K562 (cell line): ENCODE results near the gene TMEM179. TPM values are rescaled to one million over a fixed set of nuclear protein-coding genes. Genes with fewer than 3 reads are reported as not detected.

Source experiments
- ATAC-seq: fragments of 200-7000 bp; cut with Tn5 transposase; 3 replicates; pipeline ENCODE4 v1.9.1; 2020; ENCODE audit warnings: moderate library complexity
- BruUV-seq: library from RNA; stranded (reverse); fragments of 400-500 nt; replicated peaks from 2 replicates; lab custom pipeline; 2021; lab: Mats Ljungman, UMichigan
- CTCF ChIA-PET: fragments of 300-600 bp; formaldehyde crosslinking; extraction: SDS; loops from one replicate; lab custom pipeline; 2021; ENCODE audit warnings: low intra/inter-chr PET ratio; lab: Yijun Ruan, JAX
- POLR2A ChIA-PET: fragments of 300-600, 350-650 bp; sonication (Branson Sonifier 250); formaldehyde crosslinking; extraction: SDS; loops from one replicate; lab custom pipeline; 2021; ENCODE audit warnings: antibody characterized with exemption, inconsistent platforms; lab: Yijun Ruan, JAX
- DNase-seq, 4 experiments: peaks; one replicate each; pipeline versions ENCODE4 v3.0.0 to v3.0.0-alpha.2; 2011 to 2018; ENCODE audit warnings: low spot score in 3 of 4, mixed read lengths in 3 of 4; ENCODE audit errors: extremely low read depth in 1 of 4
- FAIRE-seq: peaks from 2 replicates; lab custom pipeline; 2011; peaks lifted over from hg19 to GRCh38; lab: Jason Lieb, UNC
- H2AFZ ChIP-seq: 2 replicates; pipeline ENCODE4 v1.6.0; 2011; ENCODE audit warnings: low read depth, low read length, control low read depth, inconsistent platforms
- H3K27ac ChIP-seq: fragments of 200-600 bp; 3 replicates; pipeline ENCODE4 v1.8.0; 2011; ENCODE audit warnings: low read depth, mild to moderate bottlenecking, control low read depth, inconsistent platforms, low read length, moderate library complexity, mixed read lengths; ENCODE audit errors: extremely low read depth
- H3K27me3 ChIP-seq, 2 experiments: fragments of 300-600 bp in 1 of 2; 2 replicates in 1 of 2; 3 replicates in 1 of 2; pipeline versions ENCODE4 v1.6.0 to v1.8.0; 2011; ENCODE audit warnings: inconsistent platforms in 2 of 2, low read length in 2 of 2, mild to moderate bottlenecking in 1 of 2, mixed read lengths in 1 of 2, moderate library complexity in 1 of 2; ENCODE audit not compliant: control insufficient read depth in 2 of 2, insufficient read depth in 2 of 2
- H3K36me3 ChIP-seq: fragments of 300-600 bp; 3 replicates; pipeline ENCODE4 v1.8.0; 2011; ENCODE audit warnings: mild to moderate bottlenecking, low read length, inconsistent platforms; ENCODE audit not compliant: control insufficient read depth, insufficient read depth
- H3K4me1 ChIP-seq, 2 experiments: fragments of 200-600 bp in 1 of 2; replicated peaks in 1 of 2; 2 replicates in 1 of 2; 3 replicates in 1 of 2; pipeline versions ENCODE4 v1.5.1 to v1.8.0; 2011; ENCODE audit warnings: inconsistent platforms in 2 of 2, low read length in 2 of 2, mild to moderate bottlenecking in 1 of 2, mixed read lengths in 1 of 2, moderate library complexity in 1 of 2; ENCODE audit not compliant: control insufficient read depth in 2 of 2, insufficient read depth in 2 of 2
- H3K4me2 ChIP-seq: 2 replicates; pipeline ENCODE4 v1.6.1; 2011; ENCODE audit warnings: low read length, control low read depth, inconsistent platforms, mixed read lengths; ENCODE audit not compliant: insufficient read depth
- H3K4me3 ChIP-seq: fragments of 200-600 bp; sonication (generic), shearing (Covaris generic); 2 replicates; pipeline ENCODE4 v1.5.1; 2016; ENCODE audit warnings: control low read depth, inconsistent platforms
- H3K79me2 ChIP-seq: fragments of 200-600 bp; 3 replicates; pipeline ENCODE4 v1.8.0; 2011; ENCODE audit warnings: low read length, inconsistent platforms; ENCODE audit not compliant: control insufficient read depth, insufficient read depth
- H3K9ac ChIP-seq, 2 experiments: 2 replicates each; pipeline versions ENCODE4 v1.6.0 to v1.6.1; 2011; ENCODE audit warnings: low read depth in 2 of 2, low read length in 2 of 2, control low read depth in 1 of 2, inconsistent platforms in 1 of 2, mild to moderate bottlenecking in 1 of 2, mixed read lengths in 1 of 2; ENCODE audit not compliant: insufficient read depth in 1 of 2
- H3K9me1 ChIP-seq: one replicate; pipeline ENCODE4 v1.6.0; 2011; ENCODE audit warnings: inconsistent platforms, mild to moderate bottlenecking, low read length, moderate library complexity; ENCODE audit not compliant: control insufficient read depth, insufficient read depth
- H3K9me3 ChIP-seq: replicated peaks from 2 replicates; pipeline ENCODE4 v1.5.1; 2011; ENCODE audit warnings: low read depth, low read length, inconsistent platforms; ENCODE audit not compliant: control insufficient read depth, insufficient read depth
- H4K20me1 ChIP-seq: replicated peaks from 2 replicates; pipeline ENCODE4 v1.6.1; 2011; ENCODE audit warnings: low read length, inconsistent platforms, mixed read lengths; ENCODE audit not compliant: control insufficient read depth, insufficient read depth
- ATF3 ChIP-seq, 2 experiments: fragments of 450-650 bp in 1 of 2; sonication (generic) in 1 of 2; formaldehyde crosslinking in 1 of 2; IDR thresholded peaks in 1 of 2; conservative IDR thresholded peaks in 1 of 2; 2 replicates each; pipeline versions ENCODE4 v1.6.1 to v1.8.1; 2016 to 2023; ENCODE audit warnings: mild to moderate bottlenecking in 2 of 2, moderate library complexity in 2 of 2, inconsistent platforms in 1 of 2, missing genetic modification reagents in 1 of 2
- BCL6 ChIP-seq: fragments of 250-450 bp; sonication (Bioruptor Pico); IDR thresholded peaks from 2 replicates; pipeline ENCODE4 v1.4.0; 2020
- FUS ChIP-seq: fragments of 200-400 bp; formaldehyde crosslinking; optimal IDR thresholded peaks from 2 replicates; pipeline ENCODE3; 2017; ENCODE audit warnings: low read depth, low read length
- HDAC8 ChIP-seq: fragments of 450-650 bp; IDR thresholded peaks from 2 replicates; pipeline ENCODE4 v1.6.1; 2016; ENCODE audit warnings: mild to moderate bottlenecking, missing genetic modification characterization, moderate library complexity, missing compliant biosample characterization
- HOMEZ ChIP-seq: fragments of 250-450 bp; sonication (Bioruptor Pico); IDR thresholded peaks from 2 replicates; pipeline ENCODE4 v1.4.0; 2020; ENCODE audit warnings: mild to moderate bottlenecking, moderate library complexity
- MLX ChIP-seq, 2 experiments: fragments of 450-650 bp in 1 of 2; sonication (generic) in 1 of 2; formaldehyde crosslinking; conservative IDR thresholded peaks; 2 replicates each; pipeline versions ENCODE4 v1.4.0 to v1.8.1; 2020 to 2022; ENCODE audit warnings: mild to moderate bottlenecking in 1 of 2, missing genetic modification reagents in 1 of 2
- MYBL2 ChIP-seq, 2 experiments: fragments of 450-650 bp in 1 of 2; sonication (generic) in 1 of 2; formaldehyde crosslinking in 1 of 2; IDR thresholded peaks; 2 replicates each; pipeline versions ENCODE4 v1.6.1 to v1.8.1; 2017 to 2022; ENCODE audit warnings: borderline replicate concordance in 1 of 2, inconsistent platforms in 1 of 2, low read depth in 1 of 2, mild to moderate bottlenecking in 1 of 2, missing genetic modification reagents in 1 of 2, moderate library complexity in 1 of 2
- PHF8 ChIP-seq: fragments of 200-600 bp; sonication (generic); IDR thresholded peaks from 2 replicates; pipeline ENCODE4 v1.6.1; 2012; ENCODE audit warnings: mixed run types, mild to moderate bottlenecking, inconsistent platforms, low read length, moderate library complexity, borderline replicate concordance
- RBBP5 ChIP-seq: fragments of 200-600 bp; sonication (generic); IDR thresholded peaks from 2 replicates; pipeline ENCODE4 v1.6.1; 2012; ENCODE audit warnings: borderline replicate concordance, mild to moderate bottlenecking, low read length, control low read depth, inconsistent platforms; ENCODE audit not compliant: insufficient read depth, poor library complexity, severe bottlenecking
- SNRNP70 ChIP-seq: fragments of 200-400 bp; formaldehyde crosslinking; optimal IDR thresholded peaks from 2 replicates; pipeline ENCODE3; 2017; ENCODE audit warnings: low read depth, low read length
- SP2 ChIP-seq: IDR thresholded peaks from 2 replicates; pipeline ENCODE4 v1.6.1; 2011; ENCODE audit warnings: mild to moderate bottlenecking, low read depth, low read length, moderate library complexity; ENCODE audit not compliant: poor library complexity, severe bottlenecking; ENCODE audit errors: extremely low read depth
- ZFPM2 ChIP-seq: fragments of 250-450 bp; sonication (Bioruptor Pico); IDR thresholded peaks from 2 replicates; pipeline ENCODE4 v1.5.1; 2022; ENCODE audit warnings: mild to moderate bottlenecking
- ZNF518B ChIP-seq: fragments of 250-450 bp; sonication (Bioruptor Pico); IDR thresholded peaks from 2 replicates; pipeline ENCODE4 v1.5.0; 2021; ENCODE audit warnings: mild to moderate bottlenecking, moderate library complexity
- ZNF778 ChIP-seq: fragments of 450-650 bp; formaldehyde crosslinking; IDR thresholded peaks from 2 replicates; pipeline ENCODE4 v1.4.0; 2020; ENCODE audit warnings: mild to moderate bottlenecking, moderate library complexity
- WGBS: fragments of 100-300 bp; shearing (Covaris generic); methylation state at CpG from one replicate; pipeline ENCODE4 v1.1.6; 2016; ENCODE audit warnings: low coverage, mixed read lengths; ENCODE audit not compliant: insufficient coverage; ENCODE audit errors: missing lambda C conversion rate; 5-methylcytosine and 5-hydroxymethylcytosine counted together
- in situ Hi-C: fragments of 300-500 bp; cut with MboI; formaldehyde crosslinking; loops from 4 replicates; pipeline ENCODE4 v1.15.0; 2018; ENCODE audit warnings: inconsistent platforms, mixed read lengths
- intact Hi-C: fragments of 100-400 bp; cut with micrococcal nuclease; formaldehyde crosslinking; loops from 2 replicates; pipeline ENCODE4 v1.14.2; 2022
- polyA plus RNA-seq, 8 experiments: library from polyadenylated mRNA; depleted of rRNA in 4 of 8; stranded (reverse) in 5 of 8; unstranded in 3 of 8; fragments of >200 nt; fragmentation: Nextera tagmentation in 2 of 8; fragmentation: Illumina TruSeq in 1 of 8; extraction: Ambion mirVana in 2 of 8; extraction: Trizol in 1 of 8; gene quantifications; 2 replicates each; pipeline versions ENCODE4 v1.2.1 to v1.2.3, GENCODE V29; 2011 to 2014; ENCODE audit warnings: inconsistent platforms in 1 of 8, missing spikeins in 1 of 8
- total RNA-seq, 7 experiments: library from RNA; depleted of rRNA in 6 of 7; stranded (reverse); fragments of >200 nt in 6 of 7; fragmentation: Illumina TruSeq in 2 of 7; extraction: Trizol in 2 of 7; gene quantifications; 2 replicates each; pipeline versions ENCODE4 v1.2.1 to v1.2.3, GENCODE V29; 2011 to 2021; ENCODE audit warnings: low replicate concordance in 1 of 7

TMEM179 gene
- total and polyA plus RNA-seq, 9 of the 15 experiments (the other 6 are each of a cell fraction or from before 2014, with no cell fraction given) = not detected

GRCh38 chr14:104569435-104569834 is 35.1 kb downstream of the TMEM179 start:
- no peak for DNase-seq
- TF ChIP-seq FUS = no peak
- no peak for TF ChIP-seq RBBP5
- no peak for TF ChIP-seq ZNF778 (CRISPR knock-in tag)
- TF ChIP-seq HDAC8 (tag) = no peak
- TF ChIP-seq ZFPM2 = no peak
- no peak for TF ChIP-seq PHF8
- TF ChIP-seq SP2 = no peak
- TF ChIP-seq BCL6 = no peak
- no peak for TF ChIP-seq ATF3 (IDR thresholded peaks at IDR 0.05)
- no peak for TF ChIP-seq ATF3 (CRISPR knock-in tag; conservative IDR thresholded peaks at IDR 0.05)
- no peak for TF ChIP-seq HOMEZ (CRISPR knock-in tag)
- no peak for TF ChIP-seq SNRNP70
- no peak for TF ChIP-seq ZNF518B (CRISPR knock-in tag)
- TF ChIP-seq MYBL2 (IDR thresholded peaks at IDR 0.05; ENCODE audit: low read depth) = no peak
- no peak for TF ChIP-seq MYBL2 (CRISPR knock-in tag; IDR thresholded peaks at IDR 0.05; ENCODE audit: borderline replicate concordance)
- TF ChIP-seq MLX (CRISPR knock-in tag; conservative IDR thresholded peaks at IDR 0.05) = no peak

More at GRCh38 chr14:104569435-104569834, 35.1 kb downstream of the TMEM179 start:
- BruUV-seq = no TSS peak
- no peak for FAIRE-seq
- no peaks in the 10 kb centered on the region for H3K79me2 ChIP-seq
- H3K4me2 ChIP-seq = no peak overlapping the region
- H3K9ac ChIP-seq = no peak overlapping the region
- H4K20me1 ChIP-seq = no peaks in the 10 kb centered on the region; the same call in none of the 2 replicates
- no peaks in the 10 kb centered on the region for H3K9me3 ChIP-seq
- WGBS = 5% methylated on average over 10 of the region's 10 CpGs
- H3K27me3 ChIP-seq = peaks cover 0 to 51% of the 10 kb centered on the region in 2 experiments; a peak in 3 of 5 replicates
- ChIA-PET CTCF (no interaction called here), POLR2A (interaction anchor here (0.7 to 1.3 kb wide), 2 partner anchors 9 to 12 kb away, joined by 3 read pairs; no protein-coding TSS in a partner anchor)
- H3K9me1 ChIP-seq = no peaks in the 10 kb centered on the region
- H3K4me3 ChIP-seq = no peak overlapping the region
- ATAC-seq = no peak
- H3K36me3 ChIP-seq = no peaks in the 10 kb centered on the region
- peaks cover 0 to 46% of the 10 kb centered on the region in 2 experiments; a peak in 4 of 5 replicates for H3K4me1 ChIP-seq
- intact Hi-C loops (loop anchor here (10.0 kb wide), 1 partner anchor 55 kb away; no protein-coding TSS in a partner anchor), in situ Hi-C loops (no loop called here)
- no peak overlapping the region for H2AFZ ChIP-seq
- H3K27ac ChIP-seq = no peak overlapping the region
